Measurements from ENCODE around the gene HAUS2.

GRCh38 chr15:42602501-42602900 is 53.9 kb downstream of the HAUS2 start:
- no peak for TF ChIP-seq CTCF (IDR thresholded peaks at IDR 0.05; ENCODE audit: insufficient read depth, low read length, poor library complexity, severe bottlenecking)
- no peak for TF ChIP-seq EZH2phosphoT487 (conservative IDR thresholded peaks at IDR 0.05; ENCODE audit: low read length)
